Measurements from ENCODE around the gene LTO1. TPM values are rescaled to one million over a fixed set of nuclear protein-coding genes. Genes with fewer than 3 reads are reported as not detected.
"Not testable (repeated sequence)": the region's sequence is repeated elsewhere in the genome, so short reads cannot be mapped to it uniquely, and the experiment has no call there.

LTO1 gene
- total and polyA plus RNA-seq, 5 donors from 2014 or later = 15.5 to 37.6 (median 18.0) TPM

DNA sequence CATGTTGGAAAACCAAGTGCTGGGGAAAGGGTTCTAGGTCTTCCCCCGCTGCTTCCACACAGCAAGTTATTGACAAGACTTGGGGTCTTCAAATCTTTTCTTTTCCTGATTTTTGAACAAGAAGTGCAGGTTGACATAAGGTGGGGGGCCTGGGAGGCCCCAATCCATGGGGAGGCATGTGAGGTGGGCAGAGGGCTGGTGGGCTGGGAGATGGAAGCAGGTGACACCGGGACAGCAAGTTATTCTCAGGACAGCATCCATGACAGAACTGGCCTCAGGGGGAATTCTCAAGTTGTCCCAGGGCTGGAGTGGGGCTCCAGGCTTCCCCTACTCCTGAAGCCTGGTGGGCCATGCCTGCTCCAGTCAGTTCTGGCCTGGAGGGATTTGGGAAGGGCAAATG, 23.2 kb upstream of the LTO1 start:
- ATAC-seq (ENCODE audit: low read depth in 2 of 2) (no peak), DNase-seq (no peak)
- Mint-ChIP-seq H3K27ac (no peak overlapping the region), H3K4me1 (peaks cover 0 to 4% (median under 1%) of the 10 kb centered on the region in 4 donors), H3K9me3 (no peaks in the 10 kb centered on the region), H3K27me3 (peaks cover 46% of the 10 kb centered on the region), H3K4me3 (no peak overlapping the region), H3K36me3 (no peaks in the 10 kb centered on the region)
- Histone ChIP-seq H3K27me3 (ENCODE audit: control insufficient read depth, insufficient read depth, low read length) (peaks cover 12% of the 10 kb centered on the region), H3K9me3 (ENCODE audit: control insufficient read depth in 2 of 2, low read length in 2 of 2) (no peaks in the 10 kb centered on the region), H3K4me1 (ENCODE audit: control insufficient read depth, insufficient read depth, low read length, poor library complexity, severe bottlenecking) (no peaks in the 10 kb centered on the region), H3K27ac (ENCODE audit: insufficient read depth, low read length, poor library complexity, severe bottlenecking) (no peak overlapping the region), H3K36me3 (ENCODE audit: control insufficient read depth, insufficient read depth, low read length) (no peaks in the 10 kb centered on the region), H3K4me3 (ENCODE audit: low read depth, low read length) (no peak overlapping the region)

DNA sequence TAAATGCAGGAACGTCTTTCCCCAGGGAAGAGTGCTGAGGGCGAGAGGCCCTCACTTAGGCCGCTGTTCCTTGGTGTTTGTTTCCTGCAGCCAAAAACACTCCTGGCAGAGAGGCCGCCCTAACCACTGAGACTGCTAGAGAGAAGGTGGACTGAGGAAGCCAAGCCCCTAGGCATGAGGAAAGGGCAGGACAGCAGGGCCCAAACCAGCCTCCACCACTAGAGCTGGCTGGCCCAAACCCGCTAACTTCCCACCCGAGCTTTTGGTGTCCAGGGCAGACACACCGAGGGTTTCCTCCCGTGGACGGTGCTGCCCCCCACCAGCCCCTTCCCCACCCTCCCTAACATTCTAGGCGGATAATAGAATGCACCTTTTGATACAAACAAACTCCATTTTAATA, 22.7 kb upstream of the LTO1 start:
- no peak overlapping the region for H3K27ac Mint-ChIP-seq
- ATAC-seq (ENCODE audit: low read depth in 2 of 2) = no peak
- peaks cover 12% of the 10 kb centered on the region for H3K27me3 ChIP-seq (ENCODE audit: control insufficient read depth, insufficient read depth, low read length)
- no peak overlapping the region for H3K27ac ChIP-seq (ENCODE audit: insufficient read depth, low read length, poor library complexity, severe bottlenecking)
- no peak overlapping the region for H3K4me3 Mint-ChIP-seq
- no peak overlapping the region for H3K4me3 ChIP-seq (ENCODE audit: low read depth, low read length)
- DNase-seq = no peak
- H3K4me1 ChIP-seq (ENCODE audit: control insufficient read depth, insufficient read depth, low read length, poor library complexity, severe bottlenecking) = no peaks in the 10 kb centered on the region
- H3K9me3 Mint-ChIP-seq = no peaks in the 10 kb centered on the region
- H3K27me3 Mint-ChIP-seq = peaks cover 45% of the 10 kb centered on the region
- H3K9me3 ChIP-seq (ENCODE audit: control insufficient read depth in 2 of 2, low read length in 2 of 2) = no peaks in the 10 kb centered on the region
- H3K4me1 Mint-ChIP-seq = peaks cover 0 to 2% (median under 1%) of the 10 kb centered on the region in 4 donors
- H3K36me3 Mint-ChIP-seq = no peaks in the 10 kb centered on the region
- H3K36me3 ChIP-seq (ENCODE audit: control insufficient read depth, insufficient read depth, low read length) = no peaks in the 10 kb centered on the region

GRCh38 chr11:69697469-69697843, 22.3 kb upstream of the LTO1 start:
- Mint-ChIP-seq H3K4me1 (no peaks in the 10 kb centered on the region), H3K27me3 (peaks cover 45% of the 10 kb centered on the region), H3K36me3 (no peaks in the 10 kb centered on the region), H3K27ac (no peak overlapping the region), H3K9me3 (no peaks in the 10 kb centered on the region), H3K4me3 (no peak overlapping the region)
- H3K27me3 ChIP-seq (ENCODE audit: control insufficient read depth, insufficient read depth, low read length) = peaks cover 12% of the 10 kb centered on the region
- no peaks in the 10 kb centered on the region for H3K36me3 ChIP-seq (ENCODE audit: control insufficient read depth, insufficient read depth, low read length)
- H3K27ac ChIP-seq (ENCODE audit: insufficient read depth, low read length, poor library complexity, severe bottlenecking) = no peak overlapping the region
- no peak overlapping the region for H3K4me3 ChIP-seq (ENCODE audit: low read depth, low read length)
- ATAC-seq (ENCODE audit: low read depth in 2 of 2) (no peak), DNase-seq (no peak)
- H3K4me1 ChIP-seq (ENCODE audit: control insufficient read depth, insufficient read depth, low read length, poor library complexity, severe bottlenecking) = no peaks in the 10 kb centered on the region
- no peaks in the 10 kb centered on the region for H3K9me3 ChIP-seq (ENCODE audit: control insufficient read depth in 2 of 2, low read length in 2 of 2)

DNA sequence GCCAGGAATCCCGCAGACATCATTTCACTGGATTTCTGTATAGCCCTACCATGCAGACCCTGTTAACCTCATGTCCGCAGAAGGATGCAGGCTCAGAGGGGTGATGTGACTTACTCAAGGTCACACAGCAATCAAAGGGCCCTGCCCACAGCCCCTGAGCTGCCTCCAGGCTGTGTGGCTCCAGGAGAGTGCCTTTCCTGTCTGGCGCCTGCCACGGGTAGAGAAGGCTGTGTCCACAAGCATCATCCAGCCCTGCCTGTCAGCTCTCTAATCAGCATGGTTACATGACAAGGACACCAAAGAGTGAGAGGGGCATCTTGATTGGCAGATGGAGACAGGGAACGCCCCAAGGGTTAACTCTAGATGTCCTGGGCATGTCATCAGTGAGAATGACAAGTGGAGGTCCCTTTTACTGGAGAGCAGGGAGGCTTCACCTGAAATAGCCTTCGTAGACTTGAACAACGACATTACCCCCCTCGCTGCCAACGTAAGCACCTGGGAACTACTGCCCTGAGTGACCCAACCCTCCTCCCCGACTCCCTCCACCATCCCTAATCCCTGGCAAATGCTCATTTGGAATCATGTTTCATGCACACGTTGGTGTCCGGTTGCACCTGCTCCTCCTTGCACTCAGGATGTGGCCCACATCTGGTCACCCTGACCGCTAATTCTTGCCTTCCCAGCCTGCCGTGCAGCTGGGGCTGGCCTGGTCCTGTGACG, 21.8 kb upstream of the LTO1 start:
- ATAC-seq (ENCODE audit: low read depth in 2 of 2) = no peak
- no peak overlapping the region for H3K27ac Mint-ChIP-seq
- no peaks in the 10 kb centered on the region for H3K9me3 Mint-ChIP-seq
- Histone ChIP-seq H3K4me3 (ENCODE audit: low read depth, low read length) (no peak overlapping the region), H3K9me3 (ENCODE audit: control insufficient read depth in 2 of 2, low read length in 2 of 2) (no peaks in the 10 kb centered on the region), H3K4me1 (ENCODE audit: control insufficient read depth, insufficient read depth, low read length, poor library complexity, severe bottlenecking) (no peaks in the 10 kb centered on the region), H3K27me3 (ENCODE audit: control insufficient read depth, insufficient read depth, low read length) (peaks cover 13% of the 10 kb centered on the region), H3K27ac (ENCODE audit: insufficient read depth, low read length, poor library complexity, severe bottlenecking) (no peak overlapping the region), H3K36me3 (ENCODE audit: control insufficient read depth, insufficient read depth, low read length) (no peaks in the 10 kb centered on the region)
- H3K36me3 Mint-ChIP-seq = no peaks in the 10 kb centered on the region
- DNase-seq = no peak
- peaks cover 49% of the 10 kb centered on the region for H3K27me3 Mint-ChIP-seq
- H3K4me1 Mint-ChIP-seq = no peaks in the 10 kb centered on the region
- peak overlapping the region in 1 of 4 donors; percentile 53 for H3K4me3 Mint-ChIP-seq

GRCh38 chr11:69695995-69696394, 20.8 kb upstream of the LTO1 start:
- not testable (repeated sequence) for H3K4me3 ChIP-seq (ENCODE audit: low read depth, low read length); H3K36me3 Mint-ChIP-seq; DNase-seq; H3K4me1 ChIP-seq (ENCODE audit: control insufficient read depth, insufficient read depth, low read length, poor library complexity, severe bottlenecking); H3K27ac ChIP-seq (ENCODE audit: insufficient read depth, low read length, poor library complexity, severe bottlenecking); H3K36me3 ChIP-seq (ENCODE audit: control insufficient read depth, insufficient read depth, low read length); ATAC-seq (ENCODE audit: low read depth in 2 of 2); H3K4me3 Mint-ChIP-seq; H3K4me1 Mint-ChIP-seq; H3K9me3 ChIP-seq (ENCODE audit: control insufficient read depth in 2 of 2, low read length in 2 of 2); H3K9me3 Mint-ChIP-seq
- Mint-ChIP-seq H3K27ac (peak overlapping the region in 1 of 3 donors; percentile 80), H3K27me3 (peaks cover 43% of the 10 kb centered on the region)
- peaks cover 17% of the 10 kb centered on the region for H3K27me3 ChIP-seq (ENCODE audit: control insufficient read depth, insufficient read depth, low read length)

DNA sequence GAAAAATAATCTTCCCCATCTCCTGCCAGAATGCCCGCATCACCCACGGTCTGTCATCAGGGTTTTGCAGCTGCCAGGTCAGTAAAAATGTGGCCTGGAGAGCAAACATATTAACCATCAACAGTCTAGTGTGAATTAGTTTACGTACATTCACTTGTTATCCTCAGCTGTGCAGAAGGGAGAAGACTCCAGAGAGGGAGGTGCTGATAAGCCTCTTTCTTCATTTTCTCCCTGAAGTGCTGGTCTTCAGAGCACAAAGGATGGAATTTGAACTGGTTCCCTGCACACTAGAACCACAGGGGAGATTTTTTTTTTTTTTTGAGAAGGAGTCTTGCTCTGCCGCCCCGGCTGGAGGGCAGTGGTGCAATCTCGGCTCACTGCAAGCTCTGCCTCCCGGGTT, 20.4 kb upstream of the LTO1 start:
- no peak for ATAC-seq (ENCODE audit: low read depth in 2 of 2)
- H3K4me3 Mint-ChIP-seq = no peak overlapping the region
- no peak overlapping the region for H3K27ac Mint-ChIP-seq

GRCh38 chr11:69694781-69695180, 19.6 kb upstream of the LTO1 start:
- Mint-ChIP-seq H3K27ac (no peak overlapping the region), H3K4me1 (no peaks in the 10 kb centered on the region), H3K36me3 (no peaks in the 10 kb centered on the region), H3K27me3 (peaks cover 40% of the 10 kb centered on the region), H3K9me3 (peaks cover 0 to 4% (median 0%) of the 10 kb centered on the region in 7 donors), H3K4me3 (no peak overlapping the region)
- DNase-seq (no peak), ATAC-seq (ENCODE audit: low read depth in 2 of 2) (no peak)
- H3K9me3 ChIP-seq (ENCODE audit: control insufficient read depth in 2 of 2, low read length in 2 of 2) = no peaks in the 10 kb centered on the region
- no peaks in the 10 kb centered on the region for H3K36me3 ChIP-seq (ENCODE audit: control insufficient read depth, insufficient read depth, low read length)
- H3K4me1 ChIP-seq (ENCODE audit: control insufficient read depth, insufficient read depth, low read length, poor library complexity, severe bottlenecking) = no peaks in the 10 kb centered on the region
- H3K27ac ChIP-seq (ENCODE audit: insufficient read depth, low read length, poor library complexity, severe bottlenecking) = no peak overlapping the region
- no peak overlapping the region for H3K4me3 ChIP-seq (ENCODE audit: low read depth, low read length)
- peaks cover 11% of the 10 kb centered on the region for H3K27me3 ChIP-seq (ENCODE audit: control insufficient read depth, insufficient read depth, low read length)

More for the DNA sequence above, 20.4 kb upstream of the LTO1 start:
- Histone ChIP-seq H3K27me3 (ENCODE audit: control insufficient read depth, insufficient read depth, low read length) (peaks cover 14% of the 10 kb centered on the region), H3K4me3 (ENCODE audit: low read depth, low read length) (no peak overlapping the region), H3K36me3 (ENCODE audit: control insufficient read depth, insufficient read depth, low read length) (no peaks in the 10 kb centered on the region), H3K27ac (ENCODE audit: insufficient read depth, low read length, poor library complexity, severe bottlenecking) (no peak overlapping the region), H3K9me3 (ENCODE audit: control insufficient read depth in 2 of 2, low read length in 2 of 2) (no peaks in the 10 kb centered on the region), H3K4me1 (ENCODE audit: control insufficient read depth, insufficient read depth, low read length, poor library complexity, severe bottlenecking) (no peaks in the 10 kb centered on the region)
- peaks cover 0 to 3% (median 0%) of the 10 kb centered on the region in 7 donors for H3K9me3 Mint-ChIP-seq
- peaks cover 41% of the 10 kb centered on the region for H3K27me3 Mint-ChIP-seq
- H3K4me1 Mint-ChIP-seq = no peaks in the 10 kb centered on the region
- DNase-seq = no peak
- H3K36me3 Mint-ChIP-seq = no peaks in the 10 kb centered on the region

DNA sequence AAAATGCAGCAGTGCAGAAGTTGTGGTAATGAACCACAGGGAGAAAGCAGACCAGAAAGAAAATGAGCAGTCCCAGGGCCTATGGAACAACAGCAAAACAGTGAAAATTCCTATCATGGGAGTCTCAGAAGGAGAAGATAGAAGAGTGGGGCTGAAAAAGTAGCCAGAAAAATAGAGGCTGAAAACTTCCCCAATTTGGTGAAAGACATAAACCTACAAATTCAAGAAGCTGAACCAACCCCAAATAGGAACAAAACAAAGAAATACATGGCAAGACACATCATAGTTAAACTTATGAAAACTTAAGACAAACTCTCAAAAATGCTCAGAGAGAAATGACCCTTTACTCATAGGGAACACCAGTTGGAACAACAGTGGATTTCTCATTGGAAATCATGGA, 17.3 kb upstream of the LTO1 start:
- Histone ChIP-seq H3K4me3 (ENCODE audit: low read depth, low read length) (no peak overlapping the region), H3K27ac (ENCODE audit: insufficient read depth, low read length, poor library complexity, severe bottlenecking) (no peak overlapping the region), H3K36me3 (ENCODE audit: control insufficient read depth, insufficient read depth, low read length) (no peaks in the 10 kb centered on the region), H3K4me1 (ENCODE audit: control insufficient read depth, insufficient read depth, low read length, poor library complexity, severe bottlenecking) (no peaks in the 10 kb centered on the region), H3K9me3 (ENCODE audit: control insufficient read depth in 2 of 2, low read length in 2 of 2) (no peaks in the 10 kb centered on the region), H3K27me3 (ENCODE audit: control insufficient read depth, insufficient read depth, low read length) (peaks cover 7% of the 10 kb centered on the region)
- DNase-seq (no peak), ATAC-seq (ENCODE audit: low read depth in 2 of 2) (no peak)
- Mint-ChIP-seq H3K27ac (peak overlapping the region in 1 of 3 donors; percentile 10), H3K9me3 (peaks cover 0 to 4% (median 1%) of the 10 kb centered on the region in 7 donors), H3K36me3 (no peaks in the 10 kb centered on the region), H3K27me3 (peaks cover 44% of the 10 kb centered on the region), H3K4me1 (no peaks in the 10 kb centered on the region), H3K4me3 (no peak overlapping the region)

All from CD4-positive, CD25-positive, alpha-beta regulatory T cell (primary cell).